ENCODE measurements around the gene IL3. TPM values are rescaled to one million over a fixed set of nuclear protein-coding genes. Genes with fewer than 3 reads are reported as not detected.

The IL3 gene
- total and polyA plus RNA-seq, 9 of the 15 experiments (the other 6 are each of a cell fraction or from before 2014, with no cell fraction given) = not detected

DNA sequence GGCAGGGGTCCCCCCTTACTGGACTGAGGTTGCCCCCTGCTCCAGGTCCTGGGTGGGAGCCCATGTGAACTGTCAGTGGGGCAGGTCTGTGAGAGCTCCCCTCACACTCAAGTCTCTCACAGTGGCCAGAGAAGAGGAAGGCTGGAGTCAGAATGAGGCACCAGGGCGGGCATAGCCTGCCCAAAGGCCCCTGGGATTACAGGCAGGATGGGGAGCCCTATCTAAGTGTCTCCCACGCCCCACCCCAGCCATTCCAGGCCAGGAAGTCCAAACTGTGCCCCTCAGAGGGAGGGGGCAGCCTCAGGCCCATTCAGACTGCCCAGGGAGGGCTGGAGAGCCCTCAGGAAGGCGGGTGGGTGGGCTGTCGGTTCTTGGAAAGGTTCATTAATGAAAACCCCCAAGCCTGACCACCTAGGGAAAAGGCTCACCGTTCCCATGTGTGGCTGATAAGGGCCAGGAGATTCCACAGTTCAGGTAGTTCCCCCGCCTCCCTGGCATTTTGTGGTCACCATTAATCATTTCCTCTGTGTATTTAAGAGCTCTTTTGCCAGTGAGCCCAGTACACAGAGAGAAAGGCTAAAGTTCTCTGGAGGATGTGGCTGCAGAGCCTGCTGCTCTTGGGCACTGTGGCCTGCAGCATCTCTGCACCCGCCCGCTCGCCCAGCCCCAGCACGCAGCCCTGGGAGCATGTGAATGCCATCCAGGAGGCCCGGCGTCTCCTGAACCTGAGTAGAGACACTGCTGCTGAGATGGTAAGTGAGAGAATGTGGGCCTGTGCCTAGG lies 13.0 kb downstream of the IL3 start, which contains the start of gene CSF2:
Gene CSF2 (plus strand): TSS at position 559 of the 783 bp plus-strand sequence. CDS start 35 bp downstream, at position 594.
- ChIA-PET CTCF (ENCODE audit: low intra/inter-chr PET ratio) (no interaction called here), POLR2A (interaction anchor here (0.6 to 1.2 kb wide), 5 partner anchors 8 to 296 kb away, joined by 3 to 5 read pairs (median 4); partner anchors contain the start of gene SLC22A5)
- Histone ChIP-seq H3K79me2 (ENCODE audit: control insufficient read depth, insufficient read depth, low read length) (no peaks in the 10 kb centered on the region), H3K4me1 (replicated peaks in 1 of 2; ENCODE audit: control insufficient read depth in 2 of 2, insufficient read depth in 2 of 2, low read length in 2 of 2) (peaks cover 28 to 58% of the 10 kb centered on the region in 2 experiments), H3K9me3 (replicated peaks; ENCODE audit: control insufficient read depth, insufficient read depth, low read depth, low read length) (no peaks in the 10 kb centered on the region), H3K27ac (ENCODE audit: extremely low read depth, low read depth, low read length) (no peak within 1 kb of the TSS), H3K27me3 (ENCODE audit: control insufficient read depth in 2 of 2, insufficient read depth in 2 of 2, low read length in 2 of 2) (no peaks in the 10 kb centered on the region), H4K20me1 (replicated peaks; ENCODE audit: control insufficient read depth, insufficient read depth, low read length) (no peaks in the 10 kb centered on the region), H2AFZ (ENCODE audit: low read depth, low read length) (no peak within 1 kb of the TSS), H3K9ac (ENCODE audit: insufficient read depth in 1 of 2, low read depth in 2 of 2, low read length in 2 of 2) (no peak within 1 kb of the TSS; a peak in 1 of 4 replicates), H3K4me2 (ENCODE audit: insufficient read depth, low read length) (no peak within 1 kb of the TSS), H3K9me1 (ENCODE audit: control insufficient read depth, insufficient read depth, low read length) (no peaks in the 10 kb centered on the region), H3K4me3 (no peak within 1 kb of the TSS), H3K36me3 (ENCODE audit: control insufficient read depth, insufficient read depth, low read length) (no peaks in the 10 kb centered on the region)
- WGBS (ENCODE audit: insufficient coverage, low coverage, missing lambda C conversion rate) = 72% methylated on average over 12 of the region's 12 CpGs
- no peak for ATAC-seq
- DNase-seq (ENCODE audit: extremely low read depth in 1 of 4, low spot score in 3 of 4) = no peak
- no TSS peak for BruUV-seq (replicated peaks)
- in situ Hi-C loops (cut with MboI) = loop anchor here (25.0 kb wide), 1 partner anchor 314 kb away; no protein-coding TSS in a partner anchor
- peak; percentile 31 for TF ChIP-seq MEIS2 (IDR thresholded peaks at IDR 0.05; ENCODE audit: partially characterized antibody)
- TF ChIP-seq, protein P1, sequence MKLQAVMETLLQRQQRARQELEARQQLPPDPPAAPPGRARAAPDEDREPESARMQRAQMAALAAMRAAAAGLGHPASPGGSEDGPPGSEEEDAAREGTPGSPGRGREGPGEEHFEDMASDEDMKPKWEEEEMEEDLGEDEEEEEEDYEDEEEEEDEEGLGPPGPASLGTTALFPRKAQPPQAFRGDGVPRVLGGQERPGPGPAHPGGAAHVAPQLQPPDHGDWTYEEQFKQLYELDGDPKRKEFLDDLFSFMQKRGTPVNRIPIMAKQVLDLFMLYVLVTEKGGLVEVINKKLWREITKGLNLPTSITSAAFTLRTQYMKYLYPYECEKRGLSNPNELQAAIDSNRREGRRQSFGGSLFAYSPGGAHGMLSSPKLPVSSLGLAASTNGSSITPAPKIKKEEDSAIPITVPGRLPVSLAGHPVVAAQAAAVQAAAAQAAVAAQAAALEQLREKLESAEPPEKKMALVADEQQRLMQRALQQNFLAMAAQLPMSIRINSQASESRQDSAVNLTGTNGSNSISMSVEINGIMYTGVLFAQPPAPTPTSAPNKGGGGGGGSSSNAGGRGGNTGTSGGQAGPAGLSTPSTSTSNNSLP (IDR thresholded peaks at IDR 0.05; ENCODE audit: borderline replicate concordance, low read depth, low read length) = no peak
- intact Hi-C loops (cut with micrococcal nuclease) = loop anchor here (5.0 kb wide), 1 partner anchor 39 kb away; no protein-coding TSS in a partner anchor
- FAIRE-seq = no peak

Data from K562 (cell line).